Activated CD4-positive, alpha-beta T cell treated with anti-CD3 and anti-CD28 coated beads for 48 hours (primary cell): ENCODE results near the gene PTPRE.

Experiments
- DNase-seq: peaks from one replicate; pipeline ENCODE4 v3.0.0-alpha.2; 2020

PTPRE gene

DNA sequence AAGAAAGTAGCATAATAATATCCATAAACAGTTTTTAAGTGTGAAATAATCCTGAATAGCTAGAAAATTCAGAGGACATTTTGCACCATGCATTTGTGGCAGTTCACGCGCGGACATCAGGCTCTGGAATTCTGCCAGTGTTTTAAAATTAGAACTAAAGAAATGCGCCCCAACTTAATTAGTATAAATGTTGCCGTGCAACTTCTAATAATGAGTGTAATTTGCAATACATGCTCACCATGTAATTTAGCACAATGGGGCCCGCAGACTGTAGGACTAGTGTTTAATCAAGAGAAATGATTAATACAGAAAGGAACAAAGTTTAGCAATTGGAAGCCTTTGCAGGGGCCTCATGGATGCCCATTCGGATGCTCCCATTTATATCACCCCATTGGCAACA lies 96.6 kb downstream of the PTPRE start:
- DNase-seq: no peak

DNA sequence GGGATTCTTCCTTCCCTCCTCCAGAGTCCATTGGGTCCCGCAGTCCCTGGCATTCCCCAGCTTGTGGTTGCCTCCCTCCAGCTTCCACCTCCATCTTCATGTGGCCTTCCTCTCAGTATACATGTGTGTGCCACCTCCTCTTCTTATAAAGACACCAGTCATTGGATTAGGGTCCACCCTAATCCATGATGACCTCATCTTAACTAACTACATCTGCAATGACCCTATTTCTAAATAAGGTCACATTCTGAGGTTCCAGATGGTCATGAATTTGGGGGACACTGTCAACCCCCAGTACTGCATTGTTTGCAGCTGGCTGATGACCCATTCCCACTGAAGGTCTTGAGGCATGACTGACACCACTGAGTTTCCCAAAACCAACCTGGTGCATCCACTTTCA lies 99.0 kb downstream of the PTPRE start:
- DNase-seq: no peak

DNA sequence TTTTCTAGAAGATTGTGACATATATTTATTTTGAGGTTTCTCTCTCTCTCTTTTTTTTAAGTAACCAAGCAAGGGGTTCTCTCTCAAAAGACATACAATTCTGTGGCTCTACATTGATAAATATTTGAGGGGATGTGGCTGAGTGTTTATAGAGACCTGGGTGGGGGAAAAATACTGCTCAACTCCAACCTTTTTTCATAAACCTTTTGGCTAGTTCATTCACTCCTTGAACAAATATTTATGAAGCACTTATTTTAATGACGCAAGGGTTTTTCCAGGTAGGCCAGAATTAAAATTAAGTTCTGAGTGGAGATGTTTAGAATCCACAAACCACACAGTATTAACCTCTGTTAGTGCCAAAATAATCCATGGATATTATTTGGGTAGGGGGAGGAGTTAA lies 100.2 kb downstream of the PTPRE start:
- no peak for DNase-seq

DNA sequence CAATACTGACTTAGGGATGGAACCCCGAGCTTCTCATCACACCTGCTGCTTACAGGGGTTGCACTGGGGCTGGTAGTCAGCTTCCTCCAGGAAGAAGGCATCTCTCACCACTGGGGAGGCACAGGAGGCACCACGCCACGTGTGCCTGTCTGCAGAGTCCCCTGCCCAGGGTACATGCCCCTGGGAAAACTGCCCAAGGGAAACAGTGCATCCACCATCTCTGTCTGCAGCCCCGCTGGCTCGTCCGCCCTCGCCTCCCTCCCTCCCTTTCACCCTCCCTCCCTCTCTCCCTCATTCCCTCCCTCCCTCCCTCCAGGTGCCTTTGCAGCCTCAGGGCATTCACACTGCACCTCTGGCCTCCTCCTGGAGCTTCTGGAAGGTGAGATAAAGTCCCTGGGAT lies 101.1 kb downstream of the PTPRE start:
- DNase-seq: no peak

DNA sequence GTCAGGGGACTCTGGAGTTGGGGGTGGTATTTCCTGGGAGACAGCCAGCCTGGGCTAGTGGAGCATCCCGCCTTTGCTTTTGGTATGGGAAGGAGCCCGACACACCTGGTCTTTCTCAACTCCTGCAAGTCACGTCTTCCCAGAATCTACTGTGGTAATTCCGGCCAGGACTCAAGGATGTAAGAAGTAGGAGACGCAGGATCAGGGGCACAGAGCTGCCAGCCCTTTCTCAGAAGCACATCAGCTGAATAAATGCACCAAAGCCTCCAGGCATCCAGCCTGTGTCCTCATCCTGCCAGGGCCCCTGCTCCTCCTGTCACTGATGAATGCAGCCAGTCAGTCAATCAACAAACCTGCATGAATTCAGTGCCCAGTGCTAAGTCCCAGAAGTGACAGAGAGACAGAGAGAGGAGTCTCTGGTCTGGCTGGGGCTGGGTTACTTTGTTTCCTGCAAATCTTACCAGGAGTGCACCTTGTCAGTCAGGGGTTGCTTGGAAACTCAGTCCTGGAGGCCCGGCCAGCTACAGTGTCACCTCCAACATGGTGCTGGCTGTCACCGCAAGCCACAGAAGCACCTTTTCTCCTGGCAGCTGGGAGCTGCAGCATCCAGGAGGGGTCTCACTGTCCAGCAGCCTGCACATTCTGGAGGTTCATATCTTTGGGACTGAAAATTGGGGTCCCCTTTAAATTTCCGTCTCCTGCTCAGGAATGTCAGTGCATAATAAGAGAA lies 101.8 kb downstream of the PTPRE start:
- no peak for DNase-seq

DNA sequence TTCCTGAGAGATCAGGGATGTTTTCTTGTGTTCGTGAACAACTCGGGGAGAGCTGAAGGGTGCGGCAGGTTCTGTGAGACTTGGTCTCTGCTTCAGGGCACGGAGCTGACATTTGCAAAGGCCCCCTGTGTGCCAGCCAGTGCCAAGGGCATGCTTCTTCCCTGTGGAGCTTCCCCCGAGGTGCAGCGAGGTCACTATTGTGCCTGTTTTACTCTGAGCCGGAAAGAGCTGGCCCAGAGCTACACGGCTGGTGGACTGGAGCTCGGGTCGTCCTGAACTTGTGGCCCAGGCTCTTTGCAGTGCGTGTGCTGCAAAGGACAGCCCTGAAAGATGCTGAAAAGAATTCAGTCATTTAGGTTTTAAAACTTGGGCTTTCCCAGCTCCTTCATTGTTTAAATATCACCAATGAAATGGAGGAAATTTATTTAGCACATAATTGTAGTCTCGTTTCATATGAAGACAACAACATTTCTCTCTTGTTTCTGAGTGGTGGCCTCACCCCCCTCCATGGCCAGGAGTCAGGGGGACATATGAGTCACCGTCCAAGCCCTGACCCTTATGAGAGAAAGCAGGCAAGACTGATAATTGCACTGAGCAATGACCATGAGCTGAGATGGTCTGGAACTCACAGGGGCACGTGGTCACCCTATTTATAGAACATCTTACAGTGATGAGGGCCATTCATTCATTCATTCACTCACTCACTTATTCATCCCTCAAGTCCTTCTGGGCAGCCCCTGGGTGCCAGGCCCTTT lies 102.6 kb downstream of the PTPRE start:
- no peak for DNase-seq

DNA sequence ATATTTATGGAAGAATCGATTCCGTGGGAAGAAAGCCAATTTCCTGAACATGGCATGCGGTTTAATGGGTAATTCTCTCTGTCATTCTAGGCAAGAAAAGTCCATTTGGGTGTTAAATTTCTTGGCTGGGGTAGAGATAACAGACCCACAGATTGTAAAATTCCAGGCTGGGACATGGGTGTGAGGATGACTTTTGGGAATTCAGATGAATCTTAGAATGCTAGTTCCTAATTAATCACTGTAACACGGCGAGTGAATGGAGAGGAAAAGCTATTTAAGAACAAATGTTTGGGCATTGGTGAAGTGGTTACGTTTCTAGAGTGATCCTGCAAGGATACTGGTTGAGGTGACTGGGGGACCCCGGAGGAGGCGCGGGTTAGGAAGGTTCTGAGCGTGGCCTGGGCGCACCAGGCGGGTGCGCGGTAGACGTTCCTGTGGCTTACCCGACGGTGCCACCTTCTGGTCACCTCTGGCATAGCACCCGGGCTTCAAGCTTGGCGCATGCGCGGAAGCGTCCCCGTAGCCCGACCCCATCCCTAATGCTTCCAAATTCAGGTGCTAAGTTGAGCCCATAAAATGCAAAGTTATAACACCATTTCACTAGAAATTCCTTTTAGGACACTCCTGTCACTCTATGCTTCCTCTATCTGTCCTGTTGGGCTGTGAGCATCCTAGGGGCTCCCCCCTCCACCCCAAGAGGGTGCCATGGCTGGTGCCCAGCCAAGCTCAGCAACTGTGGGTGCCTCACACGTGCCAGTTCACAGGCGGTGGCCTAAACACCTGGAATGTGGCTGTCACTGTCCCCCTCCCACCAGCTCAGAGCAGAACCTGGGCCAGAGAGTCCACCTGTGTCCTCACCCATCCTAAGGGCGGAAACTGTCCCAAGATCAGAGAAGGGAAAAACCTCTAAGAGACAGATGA lies 104.4 kb downstream of the PTPRE start:
- DNase-seq: peak; percentile 91

DNA sequence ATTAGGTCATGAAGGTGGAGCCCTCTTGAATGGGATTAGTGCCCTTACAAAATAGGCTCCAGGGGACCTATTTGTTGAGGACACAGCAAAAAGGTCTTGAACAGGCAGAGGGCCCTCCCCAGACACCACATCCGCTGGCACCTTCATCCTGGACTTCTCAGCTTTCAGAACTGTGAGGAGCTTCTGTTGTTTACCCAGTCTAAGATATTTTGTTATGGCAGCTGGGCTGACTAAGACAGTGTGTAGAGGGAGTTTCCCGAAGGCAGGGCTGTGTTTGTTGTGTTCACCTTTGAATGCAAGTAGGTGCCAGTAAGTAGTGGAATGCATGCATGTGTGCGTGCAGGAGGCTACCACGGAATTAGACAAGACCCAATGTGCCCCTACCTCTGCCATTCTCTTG lies 106.7 kb downstream of the PTPRE start:
- DNase-seq: no peak

DNA sequence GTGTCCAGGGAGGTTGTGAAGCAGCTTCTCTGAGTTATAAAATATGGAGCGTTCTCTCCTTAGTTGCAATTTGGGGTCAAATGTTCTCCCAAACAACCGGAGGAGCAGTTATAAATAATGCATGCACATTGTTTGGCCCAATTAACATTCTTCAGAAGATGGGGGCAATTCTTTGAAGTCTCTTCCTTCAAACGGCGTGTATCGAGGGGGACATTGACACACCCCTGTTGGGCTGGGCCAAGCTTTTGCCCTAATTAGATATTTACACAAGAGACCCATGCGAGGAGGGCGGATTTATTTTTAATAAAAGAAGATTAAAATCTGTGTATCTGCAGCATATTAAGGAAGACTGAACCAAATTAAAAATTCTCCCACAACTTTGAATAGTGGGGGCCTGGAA lies 107.3 kb downstream of the PTPRE start:
- DNase-seq: no peak

DNA sequence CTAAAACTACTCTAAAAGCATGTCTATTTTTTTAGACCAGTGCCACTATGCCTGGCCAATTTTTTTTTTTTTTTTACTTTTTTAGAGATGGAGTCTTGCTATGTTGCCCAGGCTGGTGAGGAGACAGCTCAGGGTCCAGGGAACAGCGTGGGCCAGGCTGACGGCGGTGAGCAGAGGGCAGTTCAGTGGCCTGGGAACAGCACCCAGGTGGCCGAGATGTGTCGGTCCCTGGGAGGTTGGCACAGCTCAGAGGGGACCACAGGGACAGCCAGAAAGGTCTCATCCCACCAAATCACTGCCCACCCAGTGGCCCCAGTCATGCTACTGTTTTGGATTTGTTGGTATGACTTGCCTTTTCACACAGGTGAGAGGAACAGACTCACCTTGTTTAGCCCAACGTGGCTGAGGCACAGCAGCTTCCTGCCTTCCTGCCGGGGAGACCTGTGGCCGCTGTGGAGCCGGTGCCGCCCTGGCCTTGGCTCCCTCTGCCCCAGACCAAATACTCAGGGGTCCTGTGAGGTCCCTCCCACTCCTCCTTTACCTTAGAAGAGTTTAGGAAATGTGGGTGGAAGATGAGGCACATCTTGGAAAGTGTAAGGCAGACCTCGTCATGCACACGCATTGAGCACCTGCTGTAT lies 109.6 kb downstream of the PTPRE start:
- no peak for DNase-seq

DNA sequence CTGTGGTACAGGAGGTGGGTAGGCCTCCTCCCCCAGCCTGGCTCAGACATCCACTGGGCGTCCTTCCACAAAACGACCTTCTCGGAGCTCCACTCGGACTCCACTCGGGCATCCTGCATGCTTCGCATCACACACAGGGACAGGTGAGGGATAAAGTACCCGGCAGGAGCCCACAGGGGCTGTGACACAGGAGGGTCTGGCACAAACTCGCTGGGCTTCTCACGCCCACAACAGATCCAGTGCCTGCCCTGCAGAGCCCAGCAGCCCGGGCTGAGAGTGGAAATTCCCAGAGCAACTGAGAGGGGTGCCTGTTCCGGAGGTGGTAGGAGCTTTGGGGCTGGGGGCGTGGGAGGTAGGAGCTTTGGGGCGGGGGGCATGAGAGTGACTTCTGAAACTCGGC lies 110.9 kb downstream of the PTPRE start:
- no peak for DNase-seq

DNA sequence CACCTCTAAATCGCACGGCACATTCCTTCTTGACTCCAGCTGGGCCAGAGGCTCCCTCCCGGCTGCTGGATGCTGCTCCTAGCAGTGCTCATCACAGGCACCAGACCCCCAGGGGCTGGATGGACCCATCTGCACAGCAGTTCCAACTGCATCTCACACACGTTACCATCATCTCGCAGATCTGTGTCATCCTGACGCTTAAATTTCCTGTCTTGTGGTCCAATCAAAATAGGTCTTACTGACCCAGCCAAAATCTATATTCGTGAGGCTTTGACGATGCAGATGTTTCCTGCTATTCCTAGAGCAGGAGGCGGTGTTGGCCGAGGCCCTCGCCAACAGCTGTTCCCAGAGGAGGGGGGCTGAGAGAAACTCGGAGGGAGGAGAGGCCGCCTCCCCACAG lies 111.3 kb downstream of the PTPRE start:
- no peak for DNase-seq

DNA sequence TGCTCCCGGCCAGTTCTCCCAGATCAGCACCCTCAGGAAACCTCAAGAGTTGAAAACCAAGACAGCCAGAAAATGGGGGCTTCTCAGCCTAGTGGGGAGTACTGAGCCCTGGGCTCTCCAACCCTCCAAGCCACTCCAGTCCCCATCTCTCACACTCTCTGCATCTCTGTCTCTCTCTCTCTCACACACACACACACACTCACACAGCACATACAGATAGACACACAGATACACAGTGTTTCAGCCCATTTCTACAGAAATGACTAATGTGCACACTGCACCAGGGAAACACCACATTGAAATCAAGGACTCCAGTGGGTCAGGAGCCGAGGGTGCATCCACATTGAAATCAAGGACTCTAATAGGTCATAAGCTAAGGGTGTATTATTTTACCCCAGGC lies 111.8 kb downstream of the PTPRE start:
- no peak for DNase-seq

DNA sequence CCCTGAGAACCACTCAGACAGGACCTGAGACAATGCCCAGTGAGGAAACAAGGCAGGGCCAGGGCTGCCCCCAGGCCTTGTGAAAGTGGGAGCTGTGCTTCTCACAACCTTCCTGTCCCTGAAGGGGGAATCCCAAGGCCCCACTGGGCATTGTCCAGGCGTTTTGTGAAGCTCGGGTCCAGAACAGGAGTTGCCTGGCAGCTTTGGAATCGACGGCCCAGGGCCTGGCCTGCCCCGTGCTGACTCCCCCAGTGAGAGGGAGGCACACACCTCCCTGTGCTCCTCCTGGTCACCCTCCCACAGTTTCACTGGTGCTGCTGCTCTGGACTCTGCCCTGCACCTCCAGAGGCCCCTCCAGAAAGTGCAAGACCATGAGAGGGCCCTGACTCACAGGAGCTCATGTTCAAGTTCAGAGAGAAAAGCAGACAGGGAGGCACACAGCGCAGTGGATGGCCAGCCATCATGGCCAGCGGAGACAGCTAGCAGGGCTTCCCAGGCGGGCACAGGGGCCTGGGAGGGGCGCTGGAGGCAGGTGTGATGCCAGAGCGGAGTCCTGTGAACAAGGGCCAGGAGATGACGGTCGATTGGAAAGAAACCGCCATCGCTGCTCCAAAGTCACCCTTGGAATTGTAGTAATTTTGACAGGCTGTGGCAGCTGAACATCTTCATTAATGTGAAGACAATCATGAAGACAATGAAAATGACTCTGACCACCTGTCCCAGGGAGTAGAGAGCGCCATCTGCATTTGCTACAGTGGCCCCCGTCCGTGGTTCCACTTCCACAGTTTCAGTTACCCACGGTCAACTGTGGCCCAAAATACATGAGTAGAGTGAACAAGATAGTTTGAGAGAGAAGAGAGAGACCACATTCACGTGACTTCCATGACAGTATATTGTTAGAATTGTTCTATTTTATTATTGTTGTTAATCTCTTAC lies 115.6 kb downstream of the PTPRE start:
- DNase-seq: no peak

DNA sequence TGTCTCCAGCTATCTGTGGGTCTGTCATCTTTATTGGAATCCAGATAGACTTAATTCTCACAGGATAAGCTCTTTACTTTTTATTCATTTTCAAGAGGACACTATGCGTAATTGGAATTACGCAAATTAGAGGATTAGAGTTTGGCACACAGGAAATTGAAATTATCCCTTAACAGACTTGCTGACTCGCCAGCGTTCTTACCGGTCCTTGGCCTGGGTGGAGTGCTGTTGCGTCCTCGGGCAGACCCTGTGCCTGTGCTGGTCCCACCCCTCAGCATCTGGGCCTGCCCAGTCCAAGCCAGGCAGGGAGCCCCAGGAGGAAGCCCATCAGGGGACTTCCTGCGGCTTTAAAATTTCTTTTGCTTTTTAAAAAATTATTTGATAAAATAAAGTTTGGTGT lies 117.5 kb downstream of the PTPRE start:
- DNase-seq: no peak

DNA sequence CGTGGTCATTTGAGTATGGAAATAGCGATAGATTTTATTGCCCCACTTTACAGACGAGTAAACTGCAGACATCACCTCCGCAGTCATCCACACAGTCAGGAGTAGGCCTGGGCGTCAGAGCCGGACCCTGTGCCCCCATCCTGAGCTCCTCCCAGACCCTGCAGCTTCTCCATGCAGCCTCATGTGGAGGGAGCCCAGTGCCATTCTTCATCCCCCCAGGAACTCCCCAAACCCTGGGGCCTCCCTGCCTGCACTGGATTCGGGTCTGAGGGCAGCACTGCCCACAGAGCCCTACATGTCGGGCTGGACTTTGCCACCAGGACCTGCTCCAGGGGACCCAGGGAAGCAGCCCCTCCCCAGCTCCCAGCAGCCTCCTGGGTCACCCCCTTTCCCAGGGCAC lies 118.5 kb downstream of the PTPRE start:
- DNase-seq: no peak

DNA sequence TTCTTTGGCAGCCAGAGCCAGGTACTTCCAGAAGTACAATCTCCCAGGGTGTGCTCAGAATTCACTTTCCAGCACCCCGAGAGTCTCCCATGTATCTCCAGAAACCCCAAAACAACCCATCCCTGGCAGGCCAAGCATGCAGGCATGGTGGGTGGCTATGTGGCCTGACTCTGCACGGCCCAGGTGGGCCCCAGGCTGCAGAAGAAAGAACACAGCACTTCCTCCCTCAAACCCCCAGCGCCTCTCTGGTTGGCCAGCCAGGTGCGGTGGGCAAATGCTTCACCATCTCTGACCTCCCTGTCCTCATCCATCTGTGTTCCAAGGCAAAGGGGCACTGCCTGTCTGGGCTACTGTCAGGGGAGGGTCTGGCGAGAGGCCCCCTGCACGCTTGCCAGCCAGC lies 119.0 kb downstream of the PTPRE start:
- no peak for DNase-seq

DNA sequence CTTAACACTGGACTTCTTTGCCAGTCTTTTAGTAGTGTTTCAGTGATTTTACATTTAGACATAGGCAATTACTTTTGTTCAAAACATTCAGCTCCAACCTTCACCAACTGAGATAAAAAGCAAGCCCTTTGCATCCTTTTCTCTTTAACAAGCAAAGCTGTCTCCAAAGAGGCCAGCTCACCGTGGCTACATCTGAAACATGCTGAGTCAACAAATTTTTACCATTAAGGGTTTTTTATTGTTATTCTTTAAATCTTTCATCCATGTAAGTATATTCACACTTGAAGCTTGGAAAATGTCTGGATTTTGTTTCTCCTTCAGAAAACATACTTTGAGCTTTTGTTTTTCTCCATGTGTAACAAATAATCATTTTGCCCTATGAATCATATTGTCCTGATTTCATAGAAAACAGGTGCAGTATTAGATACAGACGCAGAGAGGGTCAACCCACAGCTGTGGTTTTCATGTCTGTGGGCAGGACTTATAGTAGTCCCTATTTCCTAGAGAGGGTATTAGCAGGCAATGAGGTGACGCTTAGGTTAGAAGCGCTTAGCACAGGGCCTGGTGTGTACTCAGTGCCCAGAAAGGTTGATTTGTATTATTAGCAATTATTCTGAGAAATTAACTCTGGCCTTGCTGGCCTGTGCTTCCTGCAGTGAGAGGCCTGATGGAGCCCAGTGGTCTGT lies 119.9 kb downstream of the PTPRE start:
- DNase-seq: no peak

DNA sequence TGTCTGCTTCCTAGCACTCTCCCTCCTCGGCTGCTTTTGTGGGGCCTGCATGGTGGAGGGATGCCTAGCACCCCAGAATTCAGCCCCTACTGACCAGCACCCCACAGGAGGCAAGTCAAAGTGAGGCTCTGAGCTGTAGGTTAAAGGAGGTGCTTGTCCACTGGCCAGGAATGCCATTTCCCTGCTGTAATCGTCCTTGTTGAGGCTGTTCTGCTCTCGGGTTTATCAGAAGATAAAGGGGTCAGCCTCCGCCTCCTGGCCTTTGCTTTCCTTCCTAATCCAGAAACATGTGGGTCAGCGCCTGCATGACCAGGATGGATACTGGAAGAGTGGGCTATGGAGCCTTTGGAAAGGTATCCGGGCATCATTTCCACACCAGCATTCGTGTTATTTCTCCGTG lies 120.4 kb downstream of the PTPRE start:
- DNase-seq: no peak

DNA sequence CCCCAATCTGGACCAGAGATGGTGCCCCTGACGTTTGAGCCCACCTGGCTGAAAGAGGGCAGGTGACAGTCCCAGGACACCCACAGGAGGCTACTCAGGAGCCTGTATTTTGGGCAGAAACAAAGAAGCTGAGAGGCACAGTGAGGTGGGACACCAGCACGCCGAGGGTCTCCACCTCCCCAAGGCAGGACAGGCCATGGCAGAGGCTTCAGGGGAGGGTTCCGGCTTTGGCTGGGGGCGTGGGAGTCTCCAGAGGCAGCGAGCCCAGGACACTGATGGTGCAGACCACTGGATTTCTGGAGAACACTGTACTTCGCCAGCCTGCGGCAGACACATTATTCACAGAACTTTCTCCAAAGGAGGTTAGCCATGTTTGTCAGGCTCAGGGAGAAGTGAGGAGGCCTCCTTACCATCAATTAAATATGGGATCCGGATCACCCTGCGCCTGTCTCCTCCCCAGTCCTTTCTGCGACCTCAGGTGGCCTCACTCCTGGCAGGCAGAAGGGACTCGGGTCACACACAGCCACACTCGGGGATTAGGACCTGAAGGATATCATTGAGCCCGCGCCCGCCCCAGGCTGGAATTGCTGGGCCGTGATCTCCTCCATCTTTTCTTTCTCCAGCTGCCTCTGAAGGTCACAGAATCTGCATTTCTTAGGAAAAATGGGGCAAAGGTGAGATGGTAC lies 121.1 kb downstream of the PTPRE start:
- DNase-seq: no peak
